Measurements from ENCODE around the gene KCTD6. TPM values are rescaled to one million over a fixed set of nuclear protein-coding genes. Genes with fewer than 3 reads are reported as not detected.
A peak's percentile ranks its signal among the peaks of the same experiment; 100 is the strongest.

KCTD6 gene
- total RNA-seq, 1 donor from 2014 or later = 3.9 TPM

- H3K36me3 ChIP-seq (ENCODE audit: control insufficient read depth, insufficient read depth, low read length) = no peaks in the 10 kb centered on the region
- no peaks in the 10 kb centered on the region for H3K27me3 ChIP-seq (ENCODE audit: control insufficient read depth, insufficient read depth, low read length)
- H3K4me3 ChIP-seq (ENCODE audit: low read depth, low read length) = no peak overlapping the region
- peak; percentile 72 for DNase-seq (ENCODE audit: low read depth)
- TF ChIP-seq CTCF (IDR thresholded peaks at IDR 0.05; ENCODE audit: insufficient read depth, low read length, severe bottlenecking) = no peak
- FAIRE-seq = peak; percentile 73
Observed at GRCh38 chr3:58487140-58487886, 4.6 kb upstream of the KCTD6 start.

- peak; percentile 7 for FAIRE-seq
- no peaks in the 10 kb centered on the region for H3K36me3 ChIP-seq (ENCODE audit: control insufficient read depth, insufficient read depth, low read length)
- TF ChIP-seq CTCF (IDR thresholded peaks at IDR 0.05; ENCODE audit: insufficient read depth, low read length, severe bottlenecking) = no peak
- no peak for DNase-seq (ENCODE audit: low read depth)
- no peaks in the 10 kb centered on the region for H3K27me3 ChIP-seq (ENCODE audit: control insufficient read depth, insufficient read depth, low read length)
- no peak overlapping the region for H3K4me3 ChIP-seq (ENCODE audit: low read depth, low read length)
Observed at GRCh38 chr3:58488967-58489366, 2.9 kb upstream of the KCTD6 start.

- no peak for TF ChIP-seq CTCF (IDR thresholded peaks at IDR 0.05; ENCODE audit: insufficient read depth, low read length, severe bottlenecking)
- no peak for DNase-seq (ENCODE audit: low read depth)
- FAIRE-seq = no peak
- H3K4me3 ChIP-seq (ENCODE audit: low read depth, low read length) = no peak overlapping the region
- no peaks in the 10 kb centered on the region for H3K27me3 ChIP-seq (ENCODE audit: control insufficient read depth, insufficient read depth, low read length)
- H3K36me3 ChIP-seq (ENCODE audit: control insufficient read depth, insufficient read depth, low read length) = no peaks in the 10 kb centered on the region
Observed at GRCh38 chr3:58490860-58491501, 915 bp upstream of the KCTD6 start.

- TF ChIP-seq CTCF (IDR thresholded peaks at IDR 0.05; ENCODE audit: insufficient read depth, low read length, severe bottlenecking) = no peak
Observed at GRCh38 chr3:58492494-58492905, 604 bp downstream of the KCTD6 start.

GRCh38 chr3:58494107-58494506, 2.2 kb downstream of the KCTD6 start:
- H3K4me3 ChIP-seq (ENCODE audit: low read depth, low read length) = no peak overlapping the region
- no peak for TF ChIP-seq CTCF (IDR thresholded peaks at IDR 0.05; ENCODE audit: insufficient read depth, low read length, severe bottlenecking)
- FAIRE-seq (no peak), DNase-seq (ENCODE audit: low read depth) (no peak)
- H3K27me3 ChIP-seq (ENCODE audit: control insufficient read depth, insufficient read depth, low read length) = no peaks in the 10 kb centered on the region
- no peaks in the 10 kb centered on the region for H3K36me3 ChIP-seq (ENCODE audit: control insufficient read depth, insufficient read depth, low read length)

More at GRCh38 chr3:58492494-58492905, 604 bp downstream of the KCTD6 start:
- H3K36me3 ChIP-seq (ENCODE audit: control insufficient read depth, insufficient read depth, low read length) = no peaks in the 10 kb centered on the region
- no peaks in the 10 kb centered on the region for H3K27me3 ChIP-seq (ENCODE audit: control insufficient read depth, insufficient read depth, low read length)
- FAIRE-seq (no peak), DNase-seq (ENCODE audit: low read depth) (no peak)
- peak overlapping the region; percentile 52 for H3K4me3 ChIP-seq (ENCODE audit: low read depth, low read length)

All from bronchial epithelial cell (primary cell).